H9 (cell line): Measurements from ENCODE around the gene RNF20. TPM values are rescaled to one million over a fixed set of nuclear protein-coding genes. Genes with fewer than 3 reads are reported as not detected.
A peak's percentile ranks its signal among the peaks of the same experiment; 100 is the strongest.

ENCODE experiments used
- DNase-seq: peaks from one replicate; pipeline ENCODE4 v3.0.0-alpha.2; 2017
- H2AFZ ChIP-seq: one replicate; pipeline ENCODE4 v1.6.1; 2013; ENCODE audit warnings: mild to moderate bottlenecking, low read length, control low read depth, moderate library complexity
- H2AK5ac ChIP-seq: 2 replicates; pipeline ENCODE4 v1.6.1; 2013; ENCODE audit warnings: low read length, control low read depth, mixed read lengths; ENCODE audit not compliant: insufficient read length
- H2BK120ac ChIP-seq: one replicate; pipeline ENCODE4 v1.6.1; 2013; ENCODE audit warnings: low read depth, mild to moderate bottlenecking, low read length, control low read depth, inconsistent platforms; ENCODE audit not compliant: poor library complexity, severe bottlenecking
- H2BK12ac ChIP-seq: 2 replicates; pipeline ENCODE4 v1.6.1; 2013; ENCODE audit warnings: low read length, control low read depth, mixed read lengths, low read depth; ENCODE audit not compliant: insufficient read length
- H2BK15ac ChIP-seq: 2 replicates; pipeline ENCODE4 v1.6.1; 2013; ENCODE audit warnings: low read depth, low read length, control low read depth
- H2BK20ac ChIP-seq: one replicate; pipeline ENCODE4 v1.6.1; 2013; ENCODE audit warnings: low read depth, mild to moderate bottlenecking, low read length, control low read depth, inconsistent platforms; ENCODE audit not compliant: poor library complexity, severe bottlenecking
- H2BK5ac ChIP-seq: 2 replicates; pipeline ENCODE4 v1.6.1; 2013; ENCODE audit warnings: low read length, control low read depth, mixed read lengths; ENCODE audit not compliant: insufficient read length
- H3K14ac ChIP-seq: 2 replicates; pipeline ENCODE4 v1.6.1; 2013; ENCODE audit warnings: low read length, control low read depth; ENCODE audit not compliant: insufficient read depth
- H3K18ac ChIP-seq: 2 replicates; pipeline ENCODE4 v1.6.1; 2013; ENCODE audit warnings: low read depth, mild to moderate bottlenecking, mixed read lengths, low read length, control low read depth; ENCODE audit not compliant: insufficient read length
- H3K23ac ChIP-seq: 2 replicates; pipeline ENCODE4 v1.6.1; 2013; ENCODE audit warnings: low read length, control low read depth, mixed read lengths, low read depth; ENCODE audit not compliant: insufficient read length
- H3K23me2 ChIP-seq: 2 replicates; pipeline ENCODE4 v1.6.1; 2013; ENCODE audit warnings: low read depth, mild to moderate bottlenecking, mixed read lengths, low read length, control low read depth; ENCODE audit not compliant: insufficient read length, poor library complexity, severe bottlenecking
- H3K27ac ChIP-seq: 2 replicates; pipeline ENCODE4 v1.5.1; 2013; ENCODE audit warnings: low read length, control low read depth, mixed read lengths, low read depth; ENCODE audit not compliant: insufficient read length
- H3K27me3 ChIP-seq: 2 replicates; pipeline ENCODE4 v1.6.1; 2013; ENCODE audit warnings: low read length, control low read depth, inconsistent platforms; ENCODE audit not compliant: insufficient read depth
- H3K4ac ChIP-seq: 2 replicates; pipeline ENCODE4 v1.6.1; 2013; ENCODE audit warnings: low read depth, mild to moderate bottlenecking, control low read depth, inconsistent platforms, low read length, moderate library complexity
- H3K4me1 ChIP-seq: 2 replicates; pipeline ENCODE4 v1.6.1; 2013; ENCODE audit warnings: low read length, control low read depth, inconsistent platforms; ENCODE audit not compliant: insufficient read depth
- H3K4me2 ChIP-seq: 2 replicates; pipeline ENCODE4 v1.6.1; 2013; ENCODE audit warnings: low read length, control low read depth, mixed read lengths; ENCODE audit not compliant: insufficient read length, insufficient read depth
- H3K56ac ChIP-seq: 2 replicates; pipeline ENCODE4 v1.6.1; 2013; ENCODE audit warnings: low read depth, mild to moderate bottlenecking, mixed read lengths, low read length, control low read depth; ENCODE audit not compliant: insufficient read length
- H3K79me1 ChIP-seq: 2 replicates; pipeline ENCODE4 v1.6.1; 2013; ENCODE audit warnings: low read depth, mild to moderate bottlenecking, moderate library complexity, low read length, control low read depth, inconsistent platforms; ENCODE audit not compliant: insufficient read depth, poor library complexity, severe bottlenecking
- H3K79me2 ChIP-seq: 2 replicates; pipeline ENCODE4 v1.6.1; 2013; ENCODE audit warnings: low read length, control low read depth, inconsistent platforms; ENCODE audit not compliant: insufficient read depth
- H3K9ac ChIP-seq: 2 replicates; pipeline ENCODE4 v1.6.1; 2013; ENCODE audit warnings: low read length, control low read depth, mixed read lengths; ENCODE audit not compliant: insufficient read length; ENCODE audit errors: extremely low read depth
- H3K9me3 ChIP-seq: one replicate; pipeline ENCODE4 v1.6.1; 2013; ENCODE audit warnings: low read depth, low read length, inconsistent platforms; ENCODE audit not compliant: control insufficient read depth
- H3T11ph ChIP-seq: one replicate; pipeline ENCODE4 v1.6.1; 2013; ENCODE audit warnings: mild to moderate bottlenecking, low read length, control low read depth, inconsistent platforms
- H4K20me1 ChIP-seq: one replicate; pipeline ENCODE4 v1.6.1; 2013; ENCODE audit not compliant: control insufficient read depth, insufficient read length, insufficient read depth
- H4K5ac ChIP-seq: 2 replicates; pipeline ENCODE4 v1.6.1; 2013; ENCODE audit warnings: low read depth, mild to moderate bottlenecking, mixed read lengths, low read length, control low read depth; ENCODE audit not compliant: insufficient read length
- H4K8ac ChIP-seq: replicated peaks from 2 replicates; pipeline ENCODE4 v1.6.1; 2013; ENCODE audit warnings: low read length, control low read depth, mixed read lengths, low read depth; ENCODE audit not compliant: insufficient read length
- H4K91ac ChIP-seq: 2 replicates; pipeline ENCODE4 v1.6.1; 2013; ENCODE audit warnings: low read depth, mild to moderate bottlenecking, moderate library complexity, mixed read lengths, low read length, control low read depth; ENCODE audit not compliant: insufficient read length
- H3K27ac Mint-ChIP-seq, 3 experiments: 2 replicates in 2 of 3; 3 replicates in 1 of 3; pipeline ENCODE4 v1.8.0; 2020 to 2021; ENCODE audit warnings: mixed read lengths in 3 of 3, mild to moderate bottlenecking in 1 of 3, moderate library complexity in 1 of 3
- H3K27me3 Mint-ChIP-seq: 2 replicates; pipeline ENCODE4 v1.8.0; 2021; ENCODE audit warnings: low read depth, mild to moderate bottlenecking, moderate library complexity, mixed read lengths
- H3K36me3 Mint-ChIP-seq, 3 experiments: 2 replicates in 2 of 3; 3 replicates in 1 of 3; pipeline ENCODE4 v1.8.0; 2020 to 2021; ENCODE audit warnings: low read depth in 3 of 3, mixed read lengths in 3 of 3; ENCODE audit not compliant: insufficient read depth in 1 of 3
- H3K4me1 Mint-ChIP-seq, 2 experiments: 2 replicates each; pipeline ENCODE4 v1.8.0; 2020; ENCODE audit warnings: mixed read lengths in 2 of 2
- H3K4me3 Mint-ChIP-seq, 2 experiments: 2 replicates in 1 of 2; 3 replicates in 1 of 2; pipeline ENCODE4 v1.8.0; 2020 to 2021; ENCODE audit warnings: mild to moderate bottlenecking in 2 of 2, mixed read lengths in 2 of 2, moderate library complexity in 1 of 2
- H3K9me3 Mint-ChIP-seq, 2 experiments: 2 replicates in 1 of 2; 3 replicates in 1 of 2; pipeline ENCODE4 v1.8.0; 2020; ENCODE audit warnings: mild to moderate bottlenecking in 2 of 2, mixed read lengths in 2 of 2, moderate library complexity in 1 of 2
- CTCF ChIP-seq: fragments of 200-600 bp; sonication (generic); conservative IDR thresholded peaks from 3 replicates; pipeline ENCODE4 v1.8.0; 2021; ENCODE audit warnings: antibody characterized with exemption, mild to moderate bottlenecking
- WGBS: extraction: QIAGEN DNeasy Blood & Tissue Kit; methylation state at CpG from one replicate; pipeline ENCODE4 v1.1.7; 2013; ENCODE audit warnings: missing lambda C conversion rate, low lambda C conversion rate, mixed read lengths; ENCODE audit not compliant: insufficient read length; ENCODE audit errors: extremely low coverage; 5-methylcytosine and 5-hydroxymethylcytosine counted together
- total RNA-seq: library from RNA; stranded (reverse); gene quantifications from 2 replicates; pipeline ENCODE4 v1.2.1, GENCODE V29; 2021

The RNF20 gene
- total RNA-seq, 1 experiment from 2014 or later = 48.5 TPM

DNA sequence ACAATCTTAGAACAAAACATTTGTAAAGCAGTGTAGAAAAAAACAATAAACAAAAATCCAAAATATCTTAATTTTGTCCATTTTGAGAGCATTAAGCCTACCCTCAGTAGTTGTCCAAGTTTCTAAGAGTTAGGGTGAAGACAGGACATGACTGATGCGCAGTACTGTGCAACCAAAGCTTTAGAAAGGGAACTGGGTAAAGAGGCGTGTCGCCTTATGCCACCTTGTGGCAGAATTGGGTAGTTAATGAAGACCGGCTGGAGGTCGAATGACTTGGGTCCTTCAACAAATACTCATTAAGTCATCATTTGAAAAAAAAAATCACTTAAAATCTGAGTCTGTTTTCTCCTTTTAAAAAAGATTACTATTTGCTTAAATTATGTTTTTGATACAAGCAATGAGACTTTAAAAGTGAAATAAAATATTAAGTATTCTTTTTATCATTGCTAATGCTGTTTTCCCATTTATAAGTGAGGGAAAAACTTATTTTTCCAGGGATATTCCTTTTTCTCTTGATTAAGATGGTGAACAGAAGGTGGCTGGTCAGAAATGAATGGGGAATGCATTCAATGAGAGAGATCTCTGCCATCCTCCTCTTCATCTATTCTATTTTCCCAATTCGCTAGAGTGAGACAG, 3.5 kb upstream of the RNF20 start:
- H3K4me1 ChIP-seq = no peaks in the 10 kb centered on the region
- H4K91ac ChIP-seq = no peak overlapping the region
- H4K20me1 ChIP-seq = no peaks in the 10 kb centered on the region
- H2BK20ac ChIP-seq = no peak overlapping the region
- H3K23ac ChIP-seq = no peak overlapping the region
- no peak overlapping the region for H2BK12ac ChIP-seq
- Mint-ChIP-seq H3K4me3 (no peak overlapping the region), H3K4me1 (peaks cover 6 to 10% of the 10 kb centered on the region in 2 experiments; a peak in 2 of 4 replicates), H3K36me3 (no peaks in the 10 kb centered on the region; a peak in 1 of 7 replicates), H3K27ac (no peak overlapping the region), H3K27me3 (no peaks in the 10 kb centered on the region), H3K9me3 (no peaks in the 10 kb centered on the region)
- H3K18ac ChIP-seq = no peak overlapping the region
- H2AK5ac ChIP-seq = no peak overlapping the region
- peak; percentile 81 for DNase-seq
- H3K9ac ChIP-seq = no peak overlapping the region
- H2BK15ac ChIP-seq = no peak overlapping the region
- no peak overlapping the region for H3T11ph ChIP-seq
- no peak overlapping the region for H3K56ac ChIP-seq
- no peak overlapping the region for H2BK5ac ChIP-seq
- TF ChIP-seq CTCF = peak; percentile 89
- H3K79me2 ChIP-seq = peaks cover 2% of the 10 kb centered on the region; the same call in 1 of the 2 replicates
- H3K23me2 ChIP-seq = peaks cover 8% of the 10 kb centered on the region
- no peak overlapping the region for H3K4me2 ChIP-seq
- H3K79me1 ChIP-seq = no peaks in the 10 kb centered on the region
- H3K27ac ChIP-seq = no peak overlapping the region
- H3K4ac ChIP-seq = no peak overlapping the region
- no peak overlapping the region for H3K14ac ChIP-seq
- no peak overlapping the region for H4K5ac ChIP-seq
- no CpG with 5 or more reads among the region's 6 CpGs for WGBS
- H3K27me3 ChIP-seq = no peaks in the 10 kb centered on the region
- no peak overlapping the region for H2BK120ac ChIP-seq
- no peak overlapping the region for H4K8ac ChIP-seq
- H2AFZ ChIP-seq = no peak overlapping the region
- H3K9me3 ChIP-seq = no peaks in the 10 kb centered on the region
